Chondrocyte (in vitro differentiated cells): Measurements from ENCODE around the gene USO1. TPM values are rescaled to one million over a fixed set of nuclear protein-coding genes. Genes with fewer than 3 reads are reported as not detected.
"Not testable (repeated sequence)": the region's sequence is repeated elsewhere in the genome, so short reads cannot be mapped to it uniquely, and the experiment has no call there.

Experiments used
- DNase-seq: peaks from one replicate; pipeline ENCODE4 v3.0.0; 2021; ENCODE audit warnings: mixed read lengths, low spot score
- H3K27ac Mint-ChIP-seq: one replicate; pipeline ENCODE4 v1.8.0; 2021; ENCODE audit warnings: mild to moderate bottlenecking, moderate library complexity, mixed read lengths; ENCODE audit not compliant: unreplicated experiment
- H3K27me3 Mint-ChIP-seq: 2 replicates; pipeline ENCODE4 v1.8.0; 2021; ENCODE audit warnings: low read depth, mixed read lengths
- H3K36me3 Mint-ChIP-seq: 2 replicates; pipeline ENCODE4 v1.8.0; 2021; ENCODE audit warnings: low read depth, mixed read lengths
- H3K4me1 Mint-ChIP-seq: 2 replicates; pipeline ENCODE4 v1.8.0; 2021; ENCODE audit warnings: low read depth, mild to moderate bottlenecking, mixed read lengths
- H3K4me3 Mint-ChIP-seq: one replicate; pipeline ENCODE4 v1.8.0; 2021; ENCODE audit warnings: mild to moderate bottlenecking, moderate library complexity, mixed read lengths; ENCODE audit not compliant: unreplicated experiment
- H3K9me3 Mint-ChIP-seq: 2 replicates; pipeline ENCODE4 v1.8.0; 2021; ENCODE audit warnings: low read depth, mixed read lengths
- CTCF ChIP-seq: fragments of 200-600 bp; sonication (generic); IDR thresholded peaks from 2 replicates; pipeline ENCODE4 v1.5.0; 2021; ENCODE audit warnings: antibody characterized with exemption, mild to moderate bottlenecking, moderate library complexity
- total RNA-seq: library from RNA; stranded (reverse); gene quantifications from 3 replicates; pipeline ENCODE4 v1.2.1, GENCODE V29; 2021

The USO1 gene
- total RNA-seq, 1 donor from 2014 or later, result 86.4 TPM

- Mint-ChIP-seq H3K27me3 (no peaks in the 10 kb centered on the region), H3K4me3 (no peak overlapping the region), H3K4me1 (peaks cover 2% of the 10 kb centered on the region), H3K27ac (peak overlapping the region; percentile 41), H3K9me3 (no peaks in the 10 kb centered on the region), H3K36me3 (peaks cover 27% of the 10 kb centered on the region)
- TF ChIP-seq CTCF, result no peak
- no peak for DNase-seq
These were observed 62.1 kb downstream of the USO1 start for GRCh38 chr4:75786526-75786925.

GRCh38 chr4:75786938-75787337 lies 62.6 kb downstream of the USO1 start:
- Mint-ChIP-seq H3K36me3 (peaks cover 25% of the 10 kb centered on the region), H3K4me3 (no peak overlapping the region), H3K27me3 (no peaks in the 10 kb centered on the region), H3K9me3 (no peaks in the 10 kb centered on the region), H3K27ac (peak overlapping the region; percentile 41), H3K4me1 (peaks cover 2% of the 10 kb centered on the region)
- DNase-seq, result no peak
- no peak for TF ChIP-seq CTCF

GRCh38 chr4:75790024-75790423 lies 65.6 kb downstream of the USO1 start:
- no peak for DNase-seq
- no peak overlapping the region for H3K27ac Mint-ChIP-seq
- H3K4me3 Mint-ChIP-seq, result no peak overlapping the region
- H3K36me3 Mint-ChIP-seq, result peaks cover 27% of the 10 kb centered on the region
- TF ChIP-seq CTCF, result no peak
- no peaks in the 10 kb centered on the region for H3K27me3 Mint-ChIP-seq
- no peaks in the 10 kb centered on the region for H3K9me3 Mint-ChIP-seq
- peaks cover 2% of the 10 kb centered on the region for H3K4me1 Mint-ChIP-seq

GRCh38 chr4:75800972-75801371 lies 76.6 kb downstream of the USO1 start:
- DNase-seq, result no peak
- no peak for TF ChIP-seq CTCF
- H3K4me1 Mint-ChIP-seq, result no peaks in the 10 kb centered on the region
- no peak overlapping the region for H3K27ac Mint-ChIP-seq
- H3K4me3 Mint-ChIP-seq, result no peak overlapping the region
- H3K36me3 Mint-ChIP-seq, result peaks cover 11% of the 10 kb centered on the region
- no peaks in the 10 kb centered on the region for H3K27me3 Mint-ChIP-seq
- H3K9me3 Mint-ChIP-seq, result no peaks in the 10 kb centered on the region

GRCh38 chr4:75806035-75806434 lies 81.7 kb downstream of the USO1 start:
- H3K27me3 Mint-ChIP-seq, DNase-seq, H3K27ac Mint-ChIP-seq, H3K4me3 Mint-ChIP-seq, H3K9me3 Mint-ChIP-seq, H3K4me1 Mint-ChIP-seq: not testable (repeated sequence)
- peaks cover 28% of the 10 kb centered on the region for H3K36me3 Mint-ChIP-seq

GRCh38 chr4:75817901-75818300 lies 93.5 kb downstream of the USO1 start:
- Mint-ChIP-seq H3K27me3 (no peaks in the 10 kb centered on the region), H3K9me3 (no peaks in the 10 kb centered on the region), H3K4me3 (no peak overlapping the region), H3K27ac (no peak overlapping the region), H3K4me1 (no peaks in the 10 kb centered on the region), H3K36me3 (peaks cover 34% of the 10 kb centered on the region)
- no peak for TF ChIP-seq CTCF
- no peak for DNase-seq
